HepG2 (cell line): Measurements from ENCODE around the gene CADM4.

Source experiments
- TF ChIP-seq, protein P1 (sequence below): sonication (generic); formaldehyde crosslinking; IDR thresholded peaks from 2 replicates; pipeline ENCODE4 v1.5.0; 2020; ENCODE audit warnings: mild to moderate bottlenecking, missing genetic modification reagents, moderate library complexity
- TF ChIP-seq, protein P2 (sequence below): sonication (generic); formaldehyde crosslinking; IDR thresholded peaks from 2 replicates; pipeline ENCODE4 v1.8.0; 2022; ENCODE audit warnings: low read depth, missing genetic modification reagents

DNA sequence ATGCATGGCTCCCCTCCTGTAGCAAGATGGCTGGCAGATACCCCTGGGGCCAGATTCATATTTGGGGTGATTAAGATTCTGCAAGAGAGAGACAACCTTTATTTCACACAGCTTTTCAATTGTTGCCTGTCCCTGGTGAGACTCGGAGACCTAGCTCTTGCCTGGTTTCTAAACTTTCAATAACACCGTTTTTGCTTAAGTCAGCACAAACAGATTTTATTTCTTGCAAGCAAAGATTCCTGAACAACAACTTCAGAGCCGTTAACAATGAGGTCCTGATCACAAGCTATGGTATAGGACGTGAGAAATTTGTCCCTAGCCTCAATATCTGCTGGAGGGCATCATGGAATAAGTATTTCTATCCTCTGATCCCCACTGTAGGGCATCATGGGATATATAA lies 2.9 kb upstream of the CADM4 start:
- TF ChIP-seq, protein P1, sequence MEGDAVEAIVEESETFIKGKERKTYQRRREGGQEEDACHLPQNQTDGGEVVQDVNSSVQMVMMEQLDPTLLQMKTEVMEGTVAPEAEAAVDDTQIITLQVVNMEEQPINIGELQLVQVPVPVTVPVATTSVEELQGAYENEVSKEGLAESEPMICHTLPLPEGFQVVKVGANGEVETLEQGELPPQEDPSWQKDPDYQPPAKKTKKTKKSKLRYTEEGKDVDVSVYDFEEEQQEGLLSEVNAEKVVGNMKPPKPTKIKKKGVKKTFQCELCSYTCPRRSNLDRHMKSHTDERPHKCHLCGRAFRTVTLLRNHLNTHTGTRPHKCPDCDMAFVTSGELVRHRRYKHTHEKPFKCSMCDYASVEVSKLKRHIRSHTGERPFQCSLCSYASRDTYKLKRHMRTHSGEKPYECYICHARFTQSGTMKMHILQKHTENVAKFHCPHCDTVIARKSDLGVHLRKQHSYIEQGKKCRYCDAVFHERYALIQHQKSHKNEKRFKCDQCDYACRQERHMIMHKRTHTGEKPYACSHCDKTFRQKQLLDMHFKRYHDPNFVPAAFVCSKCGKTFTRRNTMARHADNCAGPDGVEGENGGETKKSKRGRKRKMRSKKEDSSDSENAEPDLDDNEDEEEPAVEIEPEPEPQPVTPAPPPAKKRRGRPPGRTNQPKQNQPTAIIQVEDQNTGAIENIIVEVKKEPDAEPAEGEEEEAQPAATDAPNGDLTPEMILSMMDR (CRISPR knock-in tag): no peak
- TF ChIP-seq, protein P2, sequence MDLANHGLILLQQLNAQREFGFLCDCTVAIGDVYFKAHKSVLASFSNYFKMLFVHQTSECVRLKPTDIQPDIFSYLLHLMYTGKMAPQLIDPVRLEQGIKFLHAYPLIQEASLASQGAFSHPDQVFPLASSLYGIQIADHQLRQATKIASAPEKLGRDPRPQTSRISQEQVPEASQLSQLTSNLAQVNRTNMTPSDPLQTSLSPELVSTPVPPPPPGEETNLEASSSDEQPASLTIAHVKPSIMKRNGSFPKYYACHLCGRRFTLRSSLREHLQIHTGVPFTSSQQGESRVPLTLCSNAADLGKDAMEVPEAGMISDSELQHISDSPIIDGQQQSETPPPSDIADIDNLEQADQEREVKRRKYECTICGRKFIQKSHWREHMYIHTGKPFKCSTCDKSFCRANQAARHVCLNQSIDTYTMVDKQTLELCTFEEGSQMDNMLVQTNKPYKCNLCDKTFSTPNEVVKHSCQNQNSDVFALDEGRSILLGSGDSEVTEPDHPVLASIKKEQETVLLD (CRISPR knock-in tag): no peak
